GM12865 (cell line): ENCODE results near the gene ARIH2.

Source experiments
- DNase-seq: peaks from one replicate; pipeline ENCODE4 v3.0.0; 2010; ENCODE audit warnings: low read depth
- H3K4me3 ChIP-seq: 2 replicates; pipeline ENCODE4 v1.5.1; 2011; ENCODE audit warnings: mild to moderate bottlenecking, low read depth, low read length, control low read depth
- TF ChIP-seq, protein P1 (sequence below): IDR thresholded peaks from 2 replicates; pipeline ENCODE4 v1.5.1; 2011; ENCODE audit warnings: low read length, control low read depth, low read depth, inconsistent platforms; ENCODE audit not compliant: insufficient read depth; ENCODE audit errors: missing control alignments

Gene ARIH2

DNA sequence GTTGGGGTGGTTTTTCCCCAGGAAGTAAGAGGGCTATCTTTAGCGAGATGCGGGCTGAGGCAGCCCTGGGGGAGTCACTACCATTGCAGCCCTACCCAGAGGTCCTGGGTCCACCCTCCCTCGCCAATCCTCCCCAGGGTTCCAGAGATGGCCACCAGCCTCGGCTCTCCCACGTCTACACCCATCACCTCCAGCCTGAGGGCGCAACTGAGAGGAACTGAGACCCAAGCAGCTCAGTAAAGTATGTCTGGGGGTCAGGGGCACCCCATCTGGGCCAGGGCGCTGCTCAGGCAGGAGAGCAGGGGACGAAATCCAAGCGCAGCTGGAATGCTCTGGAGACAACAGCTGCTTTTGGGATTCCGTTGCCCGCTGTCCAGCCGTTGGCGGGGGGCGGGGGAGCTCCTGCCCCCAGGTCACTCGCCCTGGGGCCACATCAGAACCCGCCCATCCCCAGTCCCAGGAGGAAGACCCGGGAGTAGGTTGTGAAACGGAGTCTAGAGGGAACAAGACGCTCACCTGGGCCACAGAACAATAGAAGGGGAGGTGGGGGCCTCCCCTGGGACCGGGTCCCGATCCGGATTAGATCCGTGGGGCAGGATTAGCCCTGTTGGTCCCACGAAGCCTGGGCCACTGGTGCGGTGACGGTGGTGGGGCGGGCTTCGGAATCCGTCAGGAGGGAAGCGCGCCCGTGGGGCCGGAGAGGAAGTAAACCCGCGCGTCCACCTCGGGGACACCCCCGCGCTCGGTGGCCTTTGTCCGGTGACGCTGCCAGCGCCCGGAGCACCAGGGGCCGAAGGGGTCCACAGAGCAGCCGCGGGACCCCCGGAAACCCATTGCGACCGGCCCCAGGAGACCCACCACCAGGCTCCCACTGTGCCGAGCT, 101.9 kb downstream of the ARIH2 start:
- peak; percentile 75 for DNase-seq
- H3K4me3 ChIP-seq: peak overlapping the region; percentile 94
- TF ChIP-seq, protein P1, sequence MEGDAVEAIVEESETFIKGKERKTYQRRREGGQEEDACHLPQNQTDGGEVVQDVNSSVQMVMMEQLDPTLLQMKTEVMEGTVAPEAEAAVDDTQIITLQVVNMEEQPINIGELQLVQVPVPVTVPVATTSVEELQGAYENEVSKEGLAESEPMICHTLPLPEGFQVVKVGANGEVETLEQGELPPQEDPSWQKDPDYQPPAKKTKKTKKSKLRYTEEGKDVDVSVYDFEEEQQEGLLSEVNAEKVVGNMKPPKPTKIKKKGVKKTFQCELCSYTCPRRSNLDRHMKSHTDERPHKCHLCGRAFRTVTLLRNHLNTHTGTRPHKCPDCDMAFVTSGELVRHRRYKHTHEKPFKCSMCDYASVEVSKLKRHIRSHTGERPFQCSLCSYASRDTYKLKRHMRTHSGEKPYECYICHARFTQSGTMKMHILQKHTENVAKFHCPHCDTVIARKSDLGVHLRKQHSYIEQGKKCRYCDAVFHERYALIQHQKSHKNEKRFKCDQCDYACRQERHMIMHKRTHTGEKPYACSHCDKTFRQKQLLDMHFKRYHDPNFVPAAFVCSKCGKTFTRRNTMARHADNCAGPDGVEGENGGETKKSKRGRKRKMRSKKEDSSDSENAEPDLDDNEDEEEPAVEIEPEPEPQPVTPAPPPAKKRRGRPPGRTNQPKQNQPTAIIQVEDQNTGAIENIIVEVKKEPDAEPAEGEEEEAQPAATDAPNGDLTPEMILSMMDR: no peak

GRCh38 chr3:49021213-49021812, 102.7 kb downstream of the ARIH2 start:
- H3K4me3 ChIP-seq: peak overlapping the region; percentile 94
- DNase-seq: peak; percentile 99
- TF ChIP-seq, protein P1: no peak

DNA sequence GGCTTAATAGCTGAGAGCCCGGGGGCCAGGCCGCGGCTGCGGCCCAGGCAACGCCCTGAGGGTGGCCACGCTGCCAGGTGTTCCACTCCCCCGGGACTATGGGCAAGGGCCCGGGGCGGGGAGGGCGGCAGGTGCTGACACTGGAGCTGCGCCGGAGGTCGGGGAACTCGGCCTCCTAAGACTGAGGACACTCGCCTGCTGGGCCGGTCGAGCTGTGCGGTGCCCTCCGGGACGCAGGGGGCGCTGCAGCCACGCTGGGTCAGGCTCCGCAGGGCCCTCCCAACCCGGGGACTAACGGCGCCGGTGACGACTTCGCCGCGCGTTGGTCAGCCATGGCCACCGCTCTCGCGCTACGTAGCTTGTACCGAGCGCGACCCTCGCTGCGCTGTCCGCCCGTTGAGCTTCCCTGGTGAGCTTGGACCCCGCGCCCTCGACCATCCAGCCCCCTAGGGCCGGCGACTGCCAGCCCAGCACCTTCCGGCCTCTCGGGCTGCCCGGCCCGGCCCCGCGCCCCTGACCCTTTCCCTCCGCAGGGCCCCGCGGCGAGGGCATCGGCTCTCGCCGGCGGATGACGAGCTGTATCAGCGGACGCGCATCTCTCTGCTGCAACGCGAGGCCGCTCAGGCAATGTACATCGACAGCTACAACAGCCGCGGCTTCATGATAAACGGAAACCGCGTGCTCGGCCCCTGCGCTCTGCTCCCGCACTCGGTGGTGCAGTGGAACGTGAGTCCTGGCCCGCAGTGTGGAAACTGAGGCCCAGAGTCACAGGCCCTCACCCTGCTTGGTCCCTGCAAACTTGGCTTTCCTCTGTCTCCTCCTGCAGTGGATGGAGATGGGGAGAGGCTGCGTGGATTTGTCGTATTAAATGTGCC, 103.4 kb downstream of the ARIH2 start, which contains the start of gene NDUFAF3:
NDUFAF3 (plus strand) TSS at position 309 of the 875 bp plus-strand sequence; CDS start at position 333, 24 bp downstream.
- H3K4me3 ChIP-seq: peak within 1 kb of the TSS; percentile 94
- TF ChIP-seq, protein P1: peak; percentile 97
- DNase-seq: peak; percentile 97

- DNase-seq: peak; percentile 54
- peak overlapping the region; percentile 94 for H3K4me3 ChIP-seq
- TF ChIP-seq, protein P1: no peak
Observed at GRCh38 chr3:49022688-49023171, 104.1 kb downstream of the ARIH2 start.

DNA sequence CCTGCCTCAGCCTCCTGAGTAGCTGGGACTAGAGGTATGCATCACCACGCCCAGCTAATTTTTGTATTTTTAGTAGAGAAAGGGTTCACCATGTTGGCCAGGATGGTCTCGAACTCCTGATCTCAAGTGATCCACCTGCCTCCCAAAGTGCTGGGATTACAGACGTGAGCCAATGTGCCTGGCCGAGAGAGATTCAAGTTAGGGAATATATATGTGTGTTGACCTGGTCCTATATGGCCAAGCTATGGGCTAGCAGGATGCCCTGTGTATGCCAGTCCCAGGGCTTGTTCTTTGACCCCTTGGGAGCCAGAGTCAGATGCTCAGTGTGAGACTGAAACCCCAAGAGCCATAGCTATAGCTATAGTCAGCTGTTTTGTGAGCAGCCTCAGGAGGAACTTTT, 105.1 kb downstream of the ARIH2 start:
- TF ChIP-seq, protein P1: no peak
- H3K4me3 ChIP-seq: no peak overlapping the region
- no peak for DNase-seq

DNA sequence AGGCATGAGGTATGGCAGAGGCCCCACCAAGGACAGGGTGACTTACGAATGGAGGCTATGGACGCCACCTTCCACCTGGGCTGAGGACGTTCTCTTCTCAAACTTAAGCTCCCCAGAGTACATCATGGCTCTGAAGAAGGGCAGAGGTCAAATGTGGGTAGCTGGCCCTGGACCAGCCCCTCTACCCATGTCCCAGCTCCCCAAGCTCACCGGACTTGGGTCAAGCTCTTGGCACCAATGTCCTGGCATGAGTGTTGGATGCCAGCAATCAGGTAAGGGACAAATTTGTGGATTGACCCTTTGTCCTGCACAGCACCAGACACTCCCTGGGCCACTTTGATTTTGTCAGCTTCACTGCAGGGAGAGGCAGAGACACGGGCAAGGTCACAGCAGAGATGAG, 105.8 kb downstream of the ARIH2 start:
- DNase-seq: peak; percentile 3
- TF ChIP-seq, protein P1: no peak
- H3K4me3 ChIP-seq: no peak overlapping the region
